Measurements from ENCODE around the gene SAFB.
"Not testable (repeated sequence)": the region's sequence is repeated elsewhere in the genome, so short reads cannot be mapped to it uniquely, and the experiment has no call there.

The SAFB gene

GRCh38 chr19:5608766-5609165 is 14.1 kb upstream of the SAFB start:
- H3K4me3 Mint-ChIP-seq; H3K27ac Mint-ChIP-seq; H3K9me3 Mint-ChIP-seq; intact Hi-C loops (cut with micrococcal nuclease); H3K4me1 Mint-ChIP-seq (ENCODE audit: low read depth); H3K27me3 Mint-ChIP-seq: not testable (repeated sequence)
- peaks cover 95% of the 10 kb centered on the region for H3K36me3 Mint-ChIP-seq (ENCODE audit: low read depth)

DNA sequence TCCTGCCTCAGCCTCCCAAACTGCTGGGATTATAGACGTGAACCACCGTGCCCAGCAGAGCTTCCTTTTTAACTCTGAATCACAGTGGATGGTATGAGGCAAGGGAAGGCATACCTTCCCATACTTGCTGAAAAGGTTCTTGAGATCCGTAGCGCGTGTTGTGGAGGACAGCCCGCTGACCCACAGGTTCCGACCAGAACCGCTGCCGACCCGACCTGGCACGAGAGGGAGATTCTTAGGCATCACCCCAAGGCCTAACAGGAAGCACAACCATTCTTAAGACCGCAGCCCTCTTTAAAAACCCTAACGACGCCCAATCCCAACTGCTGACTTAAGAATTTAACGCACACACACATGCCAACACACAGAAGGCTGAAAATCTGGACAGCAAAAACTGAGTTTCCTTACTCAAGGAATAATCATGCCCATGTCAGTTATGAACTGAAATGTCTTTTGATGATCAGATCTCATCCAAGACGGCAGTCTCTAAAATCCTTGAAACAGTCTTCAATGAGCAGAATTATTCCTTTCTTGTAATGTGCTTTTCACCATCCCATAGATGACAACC is 12.9 kb upstream of the SAFB start:
- Mint-ChIP-seq H3K36me3 (ENCODE audit: low read depth) (peaks cover 95% of the 10 kb centered on the region), H3K27ac (no peak overlapping the region), H3K27me3 (no peaks in the 10 kb centered on the region), H3K9me3 (no peaks in the 10 kb centered on the region), H3K4me3 (no peak overlapping the region), H3K4me1 (ENCODE audit: low read depth) (no peaks in the 10 kb centered on the region)
- intact Hi-C loops (cut with micrococcal nuclease): no loop called here

DNA sequence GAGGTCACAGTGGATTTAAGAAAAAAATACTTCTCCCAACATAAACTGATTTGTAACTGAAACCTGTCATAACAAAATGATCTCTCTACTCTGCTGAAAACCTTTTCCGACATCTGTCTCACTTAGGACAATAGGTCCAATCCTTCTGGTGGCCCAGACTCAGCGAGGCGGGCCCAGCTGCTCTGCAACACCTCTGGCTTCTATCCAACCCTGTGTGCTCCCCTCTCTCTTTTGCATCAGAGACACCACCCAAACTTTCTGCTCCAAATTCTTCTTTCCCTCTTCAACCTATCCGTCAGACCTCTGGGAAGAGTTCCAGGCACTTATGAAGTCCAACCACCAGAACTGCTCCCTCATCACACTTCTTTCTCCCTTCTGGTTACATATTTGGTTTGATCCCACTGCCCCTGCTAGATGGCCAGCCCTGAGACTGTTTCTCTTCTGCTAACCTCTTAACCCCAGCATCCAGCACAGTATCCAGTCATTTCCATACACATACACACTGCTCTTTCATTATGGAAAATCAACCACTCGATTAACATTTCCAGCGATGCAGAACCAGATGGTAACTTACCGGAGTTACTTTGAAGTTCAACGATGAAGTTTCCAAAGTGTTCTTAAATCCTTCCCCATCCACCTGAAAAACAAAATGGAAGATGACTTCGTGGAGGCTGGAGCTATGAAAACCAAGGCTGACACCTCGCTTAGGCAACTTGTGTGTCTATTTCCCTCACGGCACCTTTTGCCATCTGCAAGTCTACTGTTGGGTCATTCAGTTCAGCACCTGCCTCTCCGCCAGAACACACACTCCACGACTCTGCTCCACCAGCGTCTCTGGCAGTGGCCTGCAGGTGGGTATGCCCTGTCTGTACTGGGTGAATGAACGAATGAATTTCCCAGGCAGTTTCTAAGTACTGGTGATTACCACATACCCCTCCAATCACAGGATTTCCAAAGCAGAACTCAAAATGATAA is 9.7 kb upstream of the SAFB start:
- Mint-ChIP-seq H3K27me3 (no peaks in the 10 kb centered on the region), H3K4me1 (ENCODE audit: low read depth) (no peaks in the 10 kb centered on the region), H3K27ac (no peak overlapping the region), H3K36me3 (ENCODE audit: low read depth) (peaks cover 95% of the 10 kb centered on the region), H3K4me3 (no peak overlapping the region), H3K9me3 (no peaks in the 10 kb centered on the region)
- intact Hi-C loops (cut with micrococcal nuclease): no loop called here

DNA sequence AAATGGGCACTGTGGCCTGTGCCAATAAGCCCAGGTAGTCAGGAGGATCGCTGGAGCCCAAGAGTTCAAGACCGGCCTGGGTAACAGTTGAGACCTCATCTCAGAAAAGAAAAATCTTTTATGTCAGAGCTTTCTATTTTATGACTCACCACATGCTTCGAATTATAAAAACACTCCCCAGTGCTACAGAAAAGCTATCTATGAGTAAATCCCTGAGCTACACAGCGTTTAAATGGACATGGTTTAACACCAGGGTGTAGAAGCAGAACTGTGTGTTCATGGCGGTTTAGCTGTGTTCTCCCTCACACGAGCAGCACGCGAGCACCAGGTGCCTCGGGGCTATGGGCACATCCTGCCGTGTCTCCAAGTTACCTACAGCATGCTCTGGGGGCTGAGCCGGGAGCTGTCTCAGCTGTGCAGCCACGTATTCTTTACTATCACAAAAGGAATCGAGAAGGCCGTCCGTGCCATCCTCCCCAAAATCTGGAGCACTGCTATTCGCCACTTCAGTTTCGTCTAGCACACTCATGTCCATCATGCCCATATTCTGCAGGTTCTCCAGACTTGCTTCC is 7.0 kb upstream of the SAFB start:
- Mint-ChIP-seq H3K9me3 (no peaks in the 10 kb centered on the region), H3K4me1 (ENCODE audit: low read depth) (peaks cover 13% of the 10 kb centered on the region), H3K27ac (no peak overlapping the region), H3K36me3 (ENCODE audit: low read depth) (peaks cover 95% of the 10 kb centered on the region), H3K27me3 (no peaks in the 10 kb centered on the region), H3K4me3 (no peak overlapping the region)
- intact Hi-C loops (cut with micrococcal nuclease): no loop called here

DNA sequence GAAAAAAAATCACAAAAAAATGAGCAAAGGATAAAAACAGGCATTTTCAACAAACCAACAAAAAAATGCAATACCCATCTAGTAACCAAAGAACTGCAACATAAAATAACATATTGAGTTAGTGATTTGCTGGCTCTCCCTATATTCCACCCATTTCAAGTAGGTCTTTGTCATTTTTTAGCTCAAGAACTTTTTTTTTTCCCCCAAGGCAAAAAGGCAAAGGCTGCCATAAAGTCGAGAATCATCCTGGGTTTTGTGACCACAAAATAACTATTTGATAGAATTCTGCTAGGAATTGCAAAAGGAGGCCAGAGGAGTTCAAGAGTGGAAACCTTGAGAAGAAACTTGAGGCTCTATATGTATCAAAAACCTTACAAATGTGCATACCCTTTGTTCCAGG is 5.8 kb upstream of the SAFB start:
- H3K27ac Mint-ChIP-seq: no peak overlapping the region
- H3K4me1 Mint-ChIP-seq (ENCODE audit: low read depth): peaks cover 25% of the 10 kb centered on the region
- no peaks in the 10 kb centered on the region for H3K27me3 Mint-ChIP-seq
- peaks cover 100% of the 10 kb centered on the region for H3K36me3 Mint-ChIP-seq (ENCODE audit: low read depth)
- H3K4me3 Mint-ChIP-seq: no peak overlapping the region
- intact Hi-C loops (cut with micrococcal nuclease): no loop called here
- no peaks in the 10 kb centered on the region for H3K9me3 Mint-ChIP-seq

GRCh38 chr19:5618591-5618990 is 4.3 kb upstream of the SAFB start:
- peaks cover 100% of the 10 kb centered on the region for H3K36me3 Mint-ChIP-seq (ENCODE audit: low read depth)
- H3K9me3 Mint-ChIP-seq: no peaks in the 10 kb centered on the region
- no peak overlapping the region for H3K27ac Mint-ChIP-seq

GRCh38 chr19:5619946-5620345 is 2.9 kb upstream of the SAFB start:
- Mint-ChIP-seq H3K27ac (no peak overlapping the region), H3K27me3 (no peaks in the 10 kb centered on the region), H3K4me1 (ENCODE audit: low read depth) (peaks cover 34% of the 10 kb centered on the region), H3K9me3 (no peaks in the 10 kb centered on the region), H3K36me3 (ENCODE audit: low read depth) (peaks cover 100% of the 10 kb centered on the region), H3K4me3 (no peak overlapping the region)
- intact Hi-C loops (cut with micrococcal nuclease): no loop called here

More at GRCh38 chr19:5618591-5618990, 4.3 kb upstream of the SAFB start:
- peaks cover 25% of the 10 kb centered on the region for H3K4me1 Mint-ChIP-seq (ENCODE audit: low read depth)
- H3K27me3 Mint-ChIP-seq: no peaks in the 10 kb centered on the region
- intact Hi-C loops (cut with micrococcal nuclease): no loop called here
- H3K4me3 Mint-ChIP-seq: no peak overlapping the region

DNA sequence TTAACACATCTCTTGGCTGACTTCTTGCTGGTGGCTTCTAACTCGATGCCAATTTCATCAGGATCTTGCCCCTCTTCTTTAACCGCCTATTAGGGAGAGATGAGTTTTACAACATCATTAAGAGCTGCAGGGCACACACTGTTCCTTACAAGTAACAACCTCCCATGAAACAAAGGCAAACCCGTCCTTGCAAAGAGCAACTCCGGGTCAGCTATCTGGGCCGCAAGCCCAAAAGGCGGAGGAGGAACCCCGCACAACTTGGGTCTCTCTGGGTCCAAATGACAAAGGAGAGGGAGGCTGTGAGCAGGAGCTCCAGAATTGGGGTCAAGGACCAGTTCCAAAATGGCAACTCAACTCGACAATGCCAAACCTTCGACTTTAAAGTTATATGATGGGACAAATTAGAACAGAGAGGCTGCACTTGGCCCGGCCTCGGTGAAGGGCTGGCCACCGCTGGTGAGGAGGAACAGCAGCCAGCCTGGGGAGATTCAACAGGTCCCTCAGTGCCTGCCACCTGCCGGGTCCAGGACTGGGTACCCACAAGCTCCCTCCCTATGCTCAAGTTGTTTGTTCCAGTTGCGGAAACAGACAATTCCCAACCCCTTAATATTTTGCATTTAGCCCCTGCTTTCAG is 1.5 kb upstream of the SAFB start:
- peak overlapping the region; percentile 100 for H3K27ac Mint-ChIP-seq
- peaks cover 100% of the 10 kb centered on the region for H3K36me3 Mint-ChIP-seq (ENCODE audit: low read depth)
- H3K4me1 Mint-ChIP-seq (ENCODE audit: low read depth): peaks cover 49% of the 10 kb centered on the region
- H3K27me3 Mint-ChIP-seq: no peaks in the 10 kb centered on the region
- intact Hi-C loops (cut with micrococcal nuclease): no loop called here
- H3K4me3 Mint-ChIP-seq: peak overlapping the region; percentile 100
- no peaks in the 10 kb centered on the region for H3K9me3 Mint-ChIP-seq

- no peaks in the 10 kb centered on the region for H3K27me3 Mint-ChIP-seq
- H3K36me3 Mint-ChIP-seq (ENCODE audit: low read depth): peaks cover 100% of the 10 kb centered on the region
- peak overlapping the region; percentile 100 for H3K4me3 Mint-ChIP-seq
- no peaks in the 10 kb centered on the region for H3K9me3 Mint-ChIP-seq
- peak overlapping the region; percentile 100 for H3K27ac Mint-ChIP-seq
- intact Hi-C loops (cut with micrococcal nuclease): loop anchor here (2.0 kb wide), 2 partner anchors 59 to 69 kb away; partner anchors contain the start of genes HSD11B1L, MICOS13 and RPL36
- H3K4me1 Mint-ChIP-seq (ENCODE audit: low read depth): peaks cover 54% of the 10 kb centered on the region
These were observed 878 bp upstream of the SAFB start for GRCh38 chr19:5621945-5622464.

GRCh38 chr19:5623397-5624017 is 624 bp downstream of the SAFB start:
- peaks cover 69% of the 10 kb centered on the region for H3K4me1 Mint-ChIP-seq (ENCODE audit: low read depth)
- no peaks in the 10 kb centered on the region for H3K27me3 Mint-ChIP-seq
- H3K4me3 Mint-ChIP-seq: peak overlapping the region; percentile 100
- peak overlapping the region; percentile 100 for H3K27ac Mint-ChIP-seq
- H3K36me3 Mint-ChIP-seq (ENCODE audit: low read depth): peaks cover 99% of the 10 kb centered on the region
- intact Hi-C loops (cut with micrococcal nuclease): loop anchor here (2.0 kb wide), 2 partner anchors 57 to 67 kb away; partner anchors contain the start of genes HSD11B1L, MICOS13 and RPL36
- no peaks in the 10 kb centered on the region for H3K9me3 Mint-ChIP-seq

DNA sequence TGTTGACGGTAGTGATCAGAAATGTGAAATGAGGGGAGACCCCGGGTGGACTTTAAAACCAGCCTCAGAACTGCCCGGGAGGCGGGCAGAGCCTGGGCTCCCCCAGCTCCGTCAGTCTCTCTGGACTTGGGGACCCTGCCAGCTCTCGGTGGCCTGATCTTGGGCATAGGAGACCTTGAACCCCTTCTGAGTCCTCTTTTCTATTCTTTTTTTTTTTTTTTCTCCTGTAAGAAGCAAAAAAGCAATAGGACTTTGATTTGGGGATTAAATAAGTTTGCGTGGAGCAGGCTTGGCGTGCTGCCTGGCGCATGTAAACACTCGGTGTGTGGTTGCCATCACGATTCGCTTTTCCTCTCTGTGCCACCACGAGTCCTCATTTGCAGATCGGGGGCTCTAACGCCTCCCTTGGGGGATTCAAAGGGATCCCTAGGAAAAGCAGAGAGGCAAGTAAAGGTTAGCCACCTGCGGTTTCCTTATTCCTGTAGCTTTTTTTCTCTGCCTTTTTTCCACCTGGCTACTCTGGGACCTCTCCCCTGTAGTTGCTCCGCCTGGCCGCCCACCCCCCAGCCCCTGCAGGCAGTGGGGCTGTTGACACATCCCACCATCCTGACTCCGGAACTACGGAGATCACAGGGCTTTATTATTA is 1.3 kb downstream of the SAFB start:
- peak overlapping the region; percentile 100 for H3K4me3 Mint-ChIP-seq
- H3K4me1 Mint-ChIP-seq (ENCODE audit: low read depth): peaks cover 71% of the 10 kb centered on the region
- H3K9me3 Mint-ChIP-seq: no peaks in the 10 kb centered on the region
- intact Hi-C loops (cut with micrococcal nuclease): no loop called here
- H3K36me3 Mint-ChIP-seq (ENCODE audit: low read depth): peaks cover 99% of the 10 kb centered on the region
- peak overlapping the region; percentile 100 for H3K27ac Mint-ChIP-seq
- H3K27me3 Mint-ChIP-seq: no peaks in the 10 kb centered on the region

DNA sequence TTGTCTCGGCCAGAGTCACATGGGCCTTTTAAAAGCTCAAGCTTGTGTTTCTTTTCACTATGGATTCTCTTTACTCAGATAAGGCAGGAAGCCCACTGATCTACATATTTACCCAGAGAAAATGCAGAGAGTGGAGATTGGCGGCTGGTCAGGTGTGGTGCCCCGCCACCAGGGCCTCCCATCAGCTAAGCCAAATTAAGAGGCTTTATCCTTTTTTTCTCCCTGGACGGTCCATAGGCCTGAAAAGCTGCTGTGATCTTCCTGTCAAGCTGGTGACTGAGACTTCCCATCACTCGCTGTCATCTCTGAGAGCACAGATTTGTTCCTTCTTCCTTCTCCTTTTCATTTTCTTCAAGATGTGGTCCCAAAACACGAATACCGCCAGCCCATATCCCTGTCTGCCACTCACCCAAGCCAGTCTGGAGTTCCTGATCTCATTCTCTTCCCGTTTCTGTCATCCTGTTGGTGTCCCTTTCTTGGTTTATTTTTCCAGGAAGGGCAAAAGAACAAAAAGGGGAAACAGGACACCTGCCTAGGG is 1.9 kb downstream of the SAFB start:
- H3K27ac Mint-ChIP-seq: peak overlapping the region; percentile 100
- intact Hi-C loops (cut with micrococcal nuclease): no loop called here
- H3K4me1 Mint-ChIP-seq (ENCODE audit: low read depth): peaks cover 71% of the 10 kb centered on the region
- peaks cover 98% of the 10 kb centered on the region for H3K36me3 Mint-ChIP-seq (ENCODE audit: low read depth)
- H3K4me3 Mint-ChIP-seq: peak overlapping the region; percentile 100
- no peaks in the 10 kb centered on the region for H3K27me3 Mint-ChIP-seq
- H3K9me3 Mint-ChIP-seq: no peaks in the 10 kb centered on the region

- peak overlapping the region; percentile 100 for H3K27ac Mint-ChIP-seq
- H3K4me1 Mint-ChIP-seq (ENCODE audit: low read depth): peaks cover 66% of the 10 kb centered on the region
- H3K36me3 Mint-ChIP-seq (ENCODE audit: low read depth): peaks cover 98% of the 10 kb centered on the region
- no peaks in the 10 kb centered on the region for H3K9me3 Mint-ChIP-seq
- no peak overlapping the region for H3K4me3 Mint-ChIP-seq
- no peaks in the 10 kb centered on the region for H3K27me3 Mint-ChIP-seq
- intact Hi-C loops (cut with micrococcal nuclease): no loop called here
These were observed 2.8 kb downstream of the SAFB start for GRCh38 chr19:5625641-5626040.

All from dendritic cell treated with granulocyte-macrophage colony-stimulating factor and Interleukin-4, amounts not matched to agents 40 ng/mL and 50 ng/mL, for 4 days (primary cell).